OCI-LY3 (cell line): ENCODE results near the gene ANXA3.

Experiments
- H2AFZ ChIP-seq: fragments of 200-600, 300-600 bp; shearing (Covaris generic); 2 replicates; pipeline ENCODE4 v1.6.0; 2014; ENCODE audit warnings: antibody characterized with exemption, low read depth, low read length
- H3K27ac ChIP-seq: fragments of 200-600, 300-600 bp; sonication (generic); 2 replicates; pipeline ENCODE4 v1.5.1; 2014; ENCODE audit warnings: mild to moderate bottlenecking, low read length, moderate library complexity, mixed read lengths
- H3K27me3 ChIP-seq: fragments of 200-600, 300-600 bp; sonication (generic); 2 replicates; pipeline ENCODE4 v1.6.1; 2014; ENCODE audit warnings: low read depth, low read length, mixed read lengths
- H3K36me3 ChIP-seq: fragments of 200-600, 300-600 bp; sonication (generic); replicated peaks from 2 replicates; pipeline ENCODE3; 2014; ENCODE audit warnings: low read depth, low read length, mixed read lengths
- H3K4me1 ChIP-seq: fragments of 300-600, 200-600 bp; sonication (generic); 2 replicates; pipeline ENCODE4 v1.6.1; 2014; ENCODE audit warnings: low read length, mixed read lengths
- H3K4me2 ChIP-seq: fragments of 200-600, 300-600 bp; sonication (generic); 2 replicates; pipeline ENCODE4 v1.6.1; 2014; ENCODE audit warnings: low read length, mixed read lengths
- H3K4me3 ChIP-seq: fragments of 300-600, 200-600 bp; sonication (generic); 2 replicates; pipeline ENCODE4 v1.5.1; 2014; ENCODE audit warnings: antibody characterized with exemption, mild to moderate bottlenecking, low read length, moderate library complexity
- H3K79me2 ChIP-seq: fragments of 300-600, 200-600 bp; shearing (Covaris generic); 2 replicates; pipeline ENCODE4 v1.6.1; 2014; ENCODE audit warnings: mild to moderate bottlenecking, low read length, mixed read lengths
- H3K9ac ChIP-seq: fragments of 300-600, 200-600 bp; shearing (Covaris generic); 2 replicates; pipeline ENCODE4 v1.6.0; 2014; ENCODE audit warnings: mild to moderate bottlenecking, low read length, moderate library complexity
- H3K9me3 ChIP-seq: fragments of 200-600, 300-600 bp; shearing (Covaris generic); 2 replicates; pipeline ENCODE4 v1.6.1; 2014; ENCODE audit warnings: low read length, mixed read lengths; ENCODE audit not compliant: insufficient read depth
- H4K20me1 ChIP-seq: fragments of 200-600, 300-600 bp; sonication (generic); 2 replicates; pipeline ENCODE4 v1.6.1; 2016; ENCODE audit warnings: low read length, mixed read lengths; ENCODE audit not compliant: insufficient read depth
- EZH2phosphoT487 ChIP-seq: fragments of 200-600 bp; shearing (Covaris generic); IDR thresholded peaks from 2 replicates; pipeline ENCODE4 v1.6.1; 2018; ENCODE audit warnings: antibody characterized with exemption, mixed run types, low read depth
- TF ChIP-seq, protein P1 (sequence below): fragments of 200-600, 300-600 bp; sonication (generic); IDR thresholded peaks from 2 replicates; pipeline ENCODE4 v1.5.1; 2014; ENCODE audit warnings: antibody characterized with exemption, low read length, low read depth

ANXA3 gene

DNA sequence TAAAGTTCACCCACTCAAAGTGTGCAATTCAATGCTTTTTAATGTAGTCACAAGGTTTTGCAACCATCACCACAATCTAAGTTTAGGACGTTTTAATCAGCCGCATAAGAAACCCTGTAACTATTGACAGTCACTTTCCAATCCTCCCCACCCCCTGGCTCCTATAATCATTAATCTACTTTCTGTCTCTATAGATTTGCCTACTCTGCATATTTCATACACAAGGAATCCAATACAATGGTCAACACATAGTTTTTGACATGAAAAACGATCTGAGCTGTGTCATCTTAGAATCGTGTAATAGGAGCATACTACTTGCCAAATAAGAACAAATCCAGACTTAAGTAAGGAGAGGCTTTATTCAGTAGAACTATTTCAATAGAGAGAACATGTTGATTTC, 47.6 kb downstream of the ANXA3 start:
- H3K9ac ChIP-seq, result no peak overlapping the region
- no peak overlapping the region for H3K27ac ChIP-seq
- no peaks in the 10 kb centered on the region for H4K20me1 ChIP-seq
- 0 out of 2 replicates have a peak, but pooled peaks cover 10% of the 10 kb centered on the region for H3K27me3 ChIP-seq
- no peak overlapping the region for H3K4me2 ChIP-seq
- H3K4me3 ChIP-seq, result no peak overlapping the region
- no peaks in the 10 kb centered on the region for H3K36me3 ChIP-seq
- H3K9me3 ChIP-seq, result no peaks in the 10 kb centered on the region
- no peak for TF ChIP-seq EZH2phosphoT487
- TF ChIP-seq, protein P1, sequence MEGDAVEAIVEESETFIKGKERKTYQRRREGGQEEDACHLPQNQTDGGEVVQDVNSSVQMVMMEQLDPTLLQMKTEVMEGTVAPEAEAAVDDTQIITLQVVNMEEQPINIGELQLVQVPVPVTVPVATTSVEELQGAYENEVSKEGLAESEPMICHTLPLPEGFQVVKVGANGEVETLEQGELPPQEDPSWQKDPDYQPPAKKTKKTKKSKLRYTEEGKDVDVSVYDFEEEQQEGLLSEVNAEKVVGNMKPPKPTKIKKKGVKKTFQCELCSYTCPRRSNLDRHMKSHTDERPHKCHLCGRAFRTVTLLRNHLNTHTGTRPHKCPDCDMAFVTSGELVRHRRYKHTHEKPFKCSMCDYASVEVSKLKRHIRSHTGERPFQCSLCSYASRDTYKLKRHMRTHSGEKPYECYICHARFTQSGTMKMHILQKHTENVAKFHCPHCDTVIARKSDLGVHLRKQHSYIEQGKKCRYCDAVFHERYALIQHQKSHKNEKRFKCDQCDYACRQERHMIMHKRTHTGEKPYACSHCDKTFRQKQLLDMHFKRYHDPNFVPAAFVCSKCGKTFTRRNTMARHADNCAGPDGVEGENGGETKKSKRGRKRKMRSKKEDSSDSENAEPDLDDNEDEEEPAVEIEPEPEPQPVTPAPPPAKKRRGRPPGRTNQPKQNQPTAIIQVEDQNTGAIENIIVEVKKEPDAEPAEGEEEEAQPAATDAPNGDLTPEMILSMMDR, result no peak
- no peak overlapping the region for H2AFZ ChIP-seq
- peaks cover 4% of the 10 kb centered on the region for H3K4me1 ChIP-seq
- H3K79me2 ChIP-seq, result no peaks in the 10 kb centered on the region

DNA sequence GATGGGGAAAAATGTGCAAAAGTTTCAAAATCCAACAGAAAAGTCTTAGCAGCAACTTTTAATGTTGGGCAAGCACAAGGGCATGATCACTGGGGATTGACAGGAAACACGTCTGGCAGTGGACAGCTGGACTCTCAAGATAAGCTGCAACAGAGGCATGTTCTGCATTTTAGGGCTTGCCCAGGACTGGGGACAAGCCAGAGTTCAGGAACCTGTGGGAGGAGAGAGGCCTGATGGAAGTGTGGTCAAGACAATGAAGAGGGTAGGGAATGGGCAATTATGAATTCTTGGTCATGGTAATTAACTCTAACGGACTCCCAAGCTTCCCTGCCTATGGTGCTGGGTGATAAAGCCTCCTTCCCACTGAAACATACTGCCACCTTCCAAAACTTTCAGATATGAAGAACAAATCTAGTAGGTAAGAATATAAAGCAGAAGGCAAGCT, 48.4 kb downstream of the ANXA3 start:
- H3K27me3 ChIP-seq, result 0 out of 2 replicates have a peak, but pooled peaks cover 10% of the 10 kb centered on the region
- H3K79me2 ChIP-seq, result no peaks in the 10 kb centered on the region
- H3K4me2 ChIP-seq, result no peak overlapping the region
- H3K4me3 ChIP-seq, result no peak overlapping the region
- no peak for TF ChIP-seq EZH2phosphoT487
- TF ChIP-seq, protein P1, result no peak
- peaks cover 4% of the 10 kb centered on the region for H3K4me1 ChIP-seq
- H3K27ac ChIP-seq, result no peak overlapping the region
- H3K9me3 ChIP-seq, result no peaks in the 10 kb centered on the region
- H3K9ac ChIP-seq, result no peak overlapping the region
- no peaks in the 10 kb centered on the region for H4K20me1 ChIP-seq
- no peaks in the 10 kb centered on the region for H3K36me3 ChIP-seq
- no peak overlapping the region for H2AFZ ChIP-seq

DNA sequence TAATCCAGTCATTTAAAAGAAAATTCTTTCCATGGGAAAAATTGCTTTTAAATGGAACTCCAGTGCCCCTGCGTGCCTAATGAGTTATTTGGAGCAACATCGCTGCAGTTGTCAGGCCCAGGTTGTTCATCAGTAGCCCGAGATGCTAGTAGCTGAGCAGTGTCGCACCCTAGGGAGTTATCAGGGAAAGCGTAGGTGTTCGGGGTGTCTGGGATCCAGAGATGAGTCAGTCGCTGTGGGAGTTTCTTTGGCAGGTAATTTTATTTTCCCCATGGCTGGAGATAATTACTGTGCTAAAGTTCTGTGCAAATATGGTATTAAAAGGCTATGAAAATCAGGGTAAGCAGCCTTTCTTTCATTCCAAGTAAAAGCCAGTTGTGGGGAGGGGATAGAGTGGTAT, 49.4 kb downstream of the ANXA3 start:
- Histone ChIP-seq H3K36me3 (no peaks in the 10 kb centered on the region), H3K27ac (no peak overlapping the region), H2AFZ (no peak overlapping the region), H3K4me3 (no peak overlapping the region), H3K9ac (no peak overlapping the region), H3K9me3 (no peaks in the 10 kb centered on the region), H3K4me2 (no peak overlapping the region), H3K79me2 (no peaks in the 10 kb centered on the region), H3K4me1 (peaks cover 4% of the 10 kb centered on the region), H4K20me1 (no peaks in the 10 kb centered on the region), H3K27me3 (0 out of 2 replicates have a peak, but pooled peaks cover 10% of the 10 kb centered on the region)
- TF ChIP-seq, protein P1, result no peak
- no peak for TF ChIP-seq EZH2phosphoT487

DNA sequence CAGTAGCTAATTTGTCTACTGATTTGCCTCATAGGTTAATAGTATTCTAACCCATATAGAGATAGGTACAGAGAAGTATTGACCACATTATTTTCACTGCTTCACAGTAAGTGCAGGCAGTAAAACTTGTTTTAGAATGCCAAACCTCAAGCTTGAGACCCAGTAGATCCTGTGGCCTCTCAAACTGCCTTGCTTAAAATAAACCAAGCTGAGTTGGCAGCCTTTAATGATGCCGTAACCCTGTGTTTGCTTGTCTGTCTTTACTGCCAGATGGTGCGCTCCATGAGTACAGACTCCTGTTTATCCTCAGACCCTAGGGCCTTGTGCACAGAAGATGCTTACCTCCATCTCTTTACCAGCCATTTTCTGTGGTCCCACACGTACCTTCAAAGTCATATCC, 50.8 kb downstream of the ANXA3 start:
- no peaks in the 10 kb centered on the region for H3K9me3 ChIP-seq
- no peaks in the 10 kb centered on the region for H4K20me1 ChIP-seq
- no peak overlapping the region for H3K9ac ChIP-seq
- H3K27me3 ChIP-seq, result 0 out of 2 replicates have a peak, but pooled peaks cover 10% of the 10 kb centered on the region
- no peaks in the 10 kb centered on the region for H3K36me3 ChIP-seq
- TF ChIP-seq EZH2phosphoT487, result no peak
- TF ChIP-seq, protein P1, result no peak
- H3K4me1 ChIP-seq, result peaks cover 17% of the 10 kb centered on the region
- no peaks in the 10 kb centered on the region for H3K79me2 ChIP-seq
- H3K4me3 ChIP-seq, result no peak overlapping the region
- H3K4me2 ChIP-seq, result no peak overlapping the region
- H3K27ac ChIP-seq, result no peak overlapping the region
- H2AFZ ChIP-seq, result no peak overlapping the region
